Measurements from ENCODE around the gene GSTT4.
"Not testable (repeated sequence)": the region's sequence is repeated elsewhere in the genome, so short reads cannot be mapped to it uniquely, and the experiment has no call there.

- TF ChIP-seq POLR2AphosphoS5, POLR2A (IDR thresholded peaks at IDR 0.05; ENCODE audit: low read depth, low read length): not testable (repeated sequence)
Observed at GRCh38 chr22:23955886-23956285, 49.4 kb downstream of the GSTT4 start.
